Suprapubic skin (tissue), 4 donors: ENCODE measurements around the gene ETV6.

Source experiments
- CTCF ChIP-seq, 2 donors: fragments of 200-600 bp in 1 of 2; fragments of 450-650 bp in 1 of 2; sonication (generic) in 1 of 2; IDR thresholded peaks; one replicate each; pipeline ENCODE4 v1.5.1; 2016 to 2019; ENCODE audit warnings: antibody characterized with exemption in 2 of 2, mild to moderate bottlenecking in 1 of 2, moderate library complexity in 1 of 2
- EP300 ChIP-seq: sonication (generic); formaldehyde crosslinking; IDR thresholded peaks from one replicate; pipeline ENCODE4 v1.6.1; 2017; ENCODE audit warnings: antibody characterized with exemption
- POLR2A ChIP-seq, 2 donors: fragments of 450-650 bp; IDR thresholded peaks; one replicate each; pipeline ENCODE4 v1.6.1; 2017; ENCODE audit warnings: antibody characterized with exemption in 2 of 2, mild to moderate bottlenecking in 2 of 2, moderate library complexity in 2 of 2
- POLR2AphosphoS5 ChIP-seq, 3 donors: sonication (generic); formaldehyde crosslinking; IDR thresholded peaks; one replicate each; pipeline ENCODE4 v1.6.1; 2017; ENCODE audit warnings: antibody characterized with exemption in 3 of 3

DNA sequence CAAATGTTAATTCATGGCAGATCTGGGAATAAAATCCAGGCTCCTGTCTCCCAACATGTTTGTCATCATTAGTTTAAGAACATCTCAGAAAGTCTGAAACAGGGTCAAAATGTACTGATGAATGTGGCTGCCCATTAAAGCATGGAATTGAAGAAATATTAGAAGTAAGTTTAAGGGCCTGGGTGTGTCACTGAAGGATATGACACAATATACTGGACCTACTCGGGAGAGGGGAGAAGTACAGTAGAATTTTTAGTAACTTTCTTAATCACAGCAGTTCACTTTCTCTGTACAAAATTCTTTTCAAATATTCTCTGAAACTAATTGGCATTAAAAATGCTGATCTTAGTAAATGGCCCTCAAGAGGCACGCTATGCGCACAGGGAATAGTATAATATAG is 185.5 kb downstream of the ETV6 start:
- TF ChIP-seq CTCF (IDR thresholded peaks at IDR 0.05) (no peak), POLR2AphosphoS5 (IDR thresholded peaks at IDR 0.05) (no peak), POLR2A (IDR thresholded peaks at IDR 0.05) (no peak), EP300 (no peak)
